DOHH2 (cell line): Measurements from ENCODE around the gene IGFL4.

Experiments used
- H3F3A ChIP-seq: fragments of 200-600 bp; sonication (generic), shearing (Covaris generic); 2 replicates; pipeline ENCODE4 v1.6.0; 2016; ENCODE audit warnings: antibody characterized with exemption, mild to moderate bottlenecking; ENCODE audit not compliant: control insufficient read depth, insufficient read depth
- H3K27ac ChIP-seq: fragments of 200-600 bp; sonication (generic); 2 replicates; pipeline ENCODE4 v1.5.1; 2014; ENCODE audit warnings: low read depth, mild to moderate bottlenecking, low read length, moderate library complexity
- H3K27me3 ChIP-seq: fragments of 200-600 bp; sonication (generic); 2 replicates; pipeline ENCODE4 v1.6.1; 2014; ENCODE audit warnings: mild to moderate bottlenecking, low read length, mixed read lengths; ENCODE audit not compliant: control insufficient read depth
- H3K36me3 ChIP-seq: fragments of 200-600 bp; sonication (generic); 2 replicates; pipeline ENCODE4 v1.6.1; 2014; ENCODE audit warnings: mild to moderate bottlenecking, low read length, moderate library complexity, mixed read lengths; ENCODE audit not compliant: control insufficient read depth
- H3K4me1 ChIP-seq: fragments of 200-600 bp; sonication (generic); 2 replicates; pipeline ENCODE4 v1.6.1; 2014; ENCODE audit warnings: mild to moderate bottlenecking, low read length, mixed read lengths; ENCODE audit not compliant: control insufficient read depth
- H3K4me2 ChIP-seq: fragments of 200-600 bp; sonication (generic); 2 replicates; pipeline ENCODE4 v1.6.0; 2014; ENCODE audit warnings: mild to moderate bottlenecking, low read length, moderate library complexity
- H3K4me3 ChIP-seq: fragments of 200-600 bp; sonication (generic); 2 replicates; pipeline ENCODE4 v1.5.1; 2014; ENCODE audit warnings: mild to moderate bottlenecking, low read length, mixed read lengths
- H3K79me2 ChIP-seq: fragments of 200-600 bp; sonication (generic); 2 replicates; pipeline ENCODE4 v1.6.1; 2014; ENCODE audit warnings: mild to moderate bottlenecking, low read length, mixed read lengths; ENCODE audit not compliant: control insufficient read depth
- H3K9me2 ChIP-seq: fragments of 200-600 bp; sonication (generic); replicated peaks from 2 replicates; pipeline ENCODE4 v1.6.1; 2014; ENCODE audit warnings: mild to moderate bottlenecking, low read length, mixed read lengths; ENCODE audit not compliant: control insufficient read depth
- H3K9me3 ChIP-seq: fragments of 200-600 bp; sonication (generic); 2 replicates; pipeline ENCODE4 v1.6.1; 2014; ENCODE audit warnings: antibody characterized with exemption, low read length, mixed read lengths; ENCODE audit not compliant: control insufficient read depth, insufficient read depth
- H4K20me1 ChIP-seq: fragments of 200-600 bp; sonication (generic); 2 replicates; pipeline ENCODE4 v1.6.0; 2014; ENCODE audit warnings: low read depth, mild to moderate bottlenecking, antibody characterized with exemption, low read length, moderate library complexity; ENCODE audit not compliant: control insufficient read depth, insufficient read depth
- CTCF ChIP-seq: fragments of 200-600 bp; sonication (generic); IDR thresholded peaks from one replicate; pipeline ENCODE4 v1.5.1; 2014; ENCODE audit warnings: antibody characterized with exemption, mild to moderate bottlenecking, low read depth, low read length; ENCODE audit not compliant: poor library complexity, severe bottlenecking
- EZH2phosphoT487 ChIP-seq: fragments of 200-600 bp; sonication (generic); IDR thresholded peaks from 2 replicates; pipeline ENCODE4 v1.6.1; 2017; ENCODE audit warnings: borderline replicate concordance, mild to moderate bottlenecking, antibody characterized with exemption, low read length, moderate library complexity, mixed read lengths

Gene IGFL4

DNA sequence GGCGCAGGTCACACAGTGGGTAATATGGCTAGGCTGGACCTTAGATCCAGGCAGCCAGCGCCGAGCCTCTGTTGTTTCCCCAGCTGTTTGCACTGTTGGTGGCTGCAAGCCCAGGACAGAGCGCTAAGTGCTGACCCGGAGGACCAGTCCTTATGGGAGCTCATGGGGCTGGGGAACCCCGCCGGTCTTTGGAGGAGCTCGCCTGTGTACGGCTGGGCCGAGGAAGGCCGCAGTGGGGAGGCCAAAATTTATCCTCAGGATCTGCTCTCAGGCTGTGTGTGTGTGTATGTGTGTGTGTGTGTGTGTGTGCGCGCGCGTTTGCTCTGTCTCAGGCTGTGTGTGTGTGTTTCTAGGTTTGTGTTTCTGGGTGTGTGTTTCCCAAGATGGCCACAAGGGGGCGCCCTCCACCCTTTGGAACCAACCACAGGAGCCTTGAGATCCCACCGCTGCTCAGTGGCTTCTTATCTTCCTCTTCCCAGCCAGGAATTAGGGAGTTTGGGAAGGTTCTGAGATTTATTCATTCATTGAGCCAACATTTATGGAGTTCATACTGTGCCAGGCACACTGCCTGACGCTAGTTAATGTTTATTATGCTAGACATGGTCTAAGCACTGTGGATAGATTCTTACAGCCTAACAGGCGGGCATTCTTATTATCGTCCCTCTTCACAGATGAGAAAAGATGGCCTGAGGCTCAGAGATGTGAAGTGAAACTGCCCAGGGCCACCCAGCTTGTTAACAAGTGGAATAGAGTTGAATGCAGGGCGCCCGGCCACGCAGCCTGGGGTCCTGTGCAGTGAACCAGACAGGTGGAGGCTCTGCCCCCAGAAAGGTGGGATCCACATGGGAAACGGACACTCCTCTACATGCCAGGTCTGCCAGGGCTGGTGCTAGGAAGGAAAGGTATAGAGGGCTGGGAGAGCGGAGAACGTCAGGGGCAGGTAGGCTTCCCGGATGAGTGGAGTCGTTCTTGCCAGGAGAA, 31.0 kb downstream of the IGFL4 start:
- no peaks in the 10 kb centered on the region for H3K9me3 ChIP-seq
- no peak overlapping the region for H3K4me3 ChIP-seq
- no peak overlapping the region for H3K27ac ChIP-seq
- no peaks in the 10 kb centered on the region for H3K27me3 ChIP-seq
- no peaks in the 10 kb centered on the region for H3K79me2 ChIP-seq
- no peak overlapping the region for H3K4me2 ChIP-seq
- H3F3A ChIP-seq, result peaks cover 7% of the 10 kb centered on the region; the same call in 1 of the 2 replicates
- TF ChIP-seq EZH2phosphoT487 (no peak), CTCF (peak; percentile 93)
- 0 out of 2 replicates have a peak, but pooled peaks cover 5% of the 10 kb centered on the region for H4K20me1 ChIP-seq
- no peaks in the 10 kb centered on the region for H3K9me2 ChIP-seq
- peaks cover 9% of the 10 kb centered on the region; the same call in 1 of the 2 replicates for H3K36me3 ChIP-seq
- H3K4me1 ChIP-seq, result 0 out of 2 replicates have a peak, but pooled peaks cover 3% of the 10 kb centered on the region

DNA sequence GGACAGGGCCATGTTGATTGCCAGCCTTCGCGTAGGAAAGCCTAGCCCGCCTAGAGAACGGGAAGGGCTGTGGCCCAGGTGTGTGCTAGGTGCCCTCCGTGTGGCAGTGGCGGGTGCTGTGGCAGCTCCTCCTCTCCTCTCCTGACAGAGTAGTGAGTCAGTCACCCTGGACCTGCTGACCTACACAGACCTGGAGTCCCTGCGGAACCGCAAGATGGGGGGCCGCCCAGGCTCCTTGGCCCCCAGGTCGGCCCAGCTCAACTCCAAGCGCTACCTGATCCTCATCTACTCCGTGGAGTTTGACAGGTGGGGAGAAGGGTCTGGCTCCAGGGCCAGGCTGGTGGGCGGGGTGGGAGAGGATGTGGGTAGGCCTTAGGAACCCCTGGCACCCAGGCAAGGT, 34.4 kb downstream of the IGFL4 start:
- TF ChIP-seq CTCF, result no peak
- TF ChIP-seq EZH2phosphoT487, result no peak
- Histone ChIP-seq H3K9me3 (no peaks in the 10 kb centered on the region), H3K36me3 (peaks cover 9% of the 10 kb centered on the region; the same call in 1 of the 2 replicates), H3K27me3 (no peaks in the 10 kb centered on the region), H3K9me2 (no peaks in the 10 kb centered on the region), H3K4me2 (no peak overlapping the region), H3K4me1 (0 out of 2 replicates have a peak, but pooled peaks cover 3% of the 10 kb centered on the region), H3K27ac (no peak overlapping the region), H3K4me3 (no peak overlapping the region), H3F3A (no peaks in the 10 kb centered on the region), H3K79me2 (no peaks in the 10 kb centered on the region), H4K20me1 (0 out of 2 replicates have a peak, but pooled peaks cover 5% of the 10 kb centered on the region)

GRCh38 chr19:46002678-46003275, 38.0 kb downstream of the IGFL4 start:
- Histone ChIP-seq H3K27me3 (no peaks in the 10 kb centered on the region), H3K4me2 (no peak overlapping the region), H3K4me3 (no peak overlapping the region), H3F3A (no peaks in the 10 kb centered on the region), H3K27ac (no peak overlapping the region), H3K9me3 (no peaks in the 10 kb centered on the region), H4K20me1 (peaks cover 5% of the 10 kb centered on the region; the same call in 1 of the 2 replicates), H3K4me1 (peaks cover 8% of the 10 kb centered on the region), H3K9me2 (no peaks in the 10 kb centered on the region), H3K79me2 (no peaks in the 10 kb centered on the region), H3K36me3 (peaks cover 9% of the 10 kb centered on the region; the same call in 1 of the 2 replicates)
- TF ChIP-seq CTCF (no peak), EZH2phosphoT487 (no peak)
